DOHH2 (cell line): ENCODE measurements around the gene CD247.
A peak's percentile ranks its signal among the peaks of the same experiment; 100 is the strongest.

Experiments used
- H3F3A ChIP-seq: fragments of 200-600 bp; sonication (generic), shearing (Covaris generic); 2 replicates; pipeline ENCODE4 v1.6.0; 2016; ENCODE audit warnings: antibody characterized with exemption, mild to moderate bottlenecking; ENCODE audit not compliant: control insufficient read depth, insufficient read depth
- H3K27ac ChIP-seq: fragments of 200-600 bp; sonication (generic); 2 replicates; pipeline ENCODE4 v1.5.1; 2014; ENCODE audit warnings: low read depth, mild to moderate bottlenecking, low read length, moderate library complexity
- H3K27me3 ChIP-seq: fragments of 200-600 bp; sonication (generic); 2 replicates; pipeline ENCODE4 v1.6.1; 2014; ENCODE audit warnings: mild to moderate bottlenecking, low read length, mixed read lengths; ENCODE audit not compliant: control insufficient read depth
- H3K36me3 ChIP-seq: fragments of 200-600 bp; sonication (generic); 2 replicates; pipeline ENCODE4 v1.6.1; 2014; ENCODE audit warnings: mild to moderate bottlenecking, low read length, moderate library complexity, mixed read lengths; ENCODE audit not compliant: control insufficient read depth
- H3K4me1 ChIP-seq: fragments of 200-600 bp; sonication (generic); 2 replicates; pipeline ENCODE4 v1.6.1; 2014; ENCODE audit warnings: mild to moderate bottlenecking, low read length, mixed read lengths; ENCODE audit not compliant: control insufficient read depth
- H3K4me2 ChIP-seq: fragments of 200-600 bp; sonication (generic); 2 replicates; pipeline ENCODE4 v1.6.0; 2014; ENCODE audit warnings: mild to moderate bottlenecking, low read length, moderate library complexity
- H3K4me3 ChIP-seq: fragments of 200-600 bp; sonication (generic); 2 replicates; pipeline ENCODE4 v1.5.1; 2014; ENCODE audit warnings: mild to moderate bottlenecking, low read length, mixed read lengths
- H3K79me2 ChIP-seq: fragments of 200-600 bp; sonication (generic); 2 replicates; pipeline ENCODE4 v1.6.1; 2014; ENCODE audit warnings: mild to moderate bottlenecking, low read length, mixed read lengths; ENCODE audit not compliant: control insufficient read depth
- H3K9me2 ChIP-seq: fragments of 200-600 bp; sonication (generic); replicated peaks from 2 replicates; pipeline ENCODE4 v1.6.1; 2014; ENCODE audit warnings: mild to moderate bottlenecking, low read length, mixed read lengths; ENCODE audit not compliant: control insufficient read depth
- H3K9me3 ChIP-seq: fragments of 200-600 bp; sonication (generic); 2 replicates; pipeline ENCODE4 v1.6.1; 2014; ENCODE audit warnings: antibody characterized with exemption, low read length, mixed read lengths; ENCODE audit not compliant: control insufficient read depth, insufficient read depth
- H4K20me1 ChIP-seq: fragments of 200-600 bp; sonication (generic); 2 replicates; pipeline ENCODE4 v1.6.0; 2014; ENCODE audit warnings: low read depth, mild to moderate bottlenecking, antibody characterized with exemption, low read length, moderate library complexity; ENCODE audit not compliant: control insufficient read depth, insufficient read depth
- EZH2phosphoT487 ChIP-seq: fragments of 200-600 bp; sonication (generic); IDR thresholded peaks from 2 replicates; pipeline ENCODE4 v1.6.1; 2017; ENCODE audit warnings: borderline replicate concordance, mild to moderate bottlenecking, antibody characterized with exemption, low read length, moderate library complexity, mixed read lengths
- TF ChIP-seq, protein P1 (sequence below): fragments of 200-600 bp; sonication (generic); IDR thresholded peaks from one replicate; pipeline ENCODE4 v1.5.1; 2014; ENCODE audit warnings: antibody characterized with exemption, mild to moderate bottlenecking, low read depth, low read length; ENCODE audit not compliant: poor library complexity, severe bottlenecking

CD247 gene

DNA sequence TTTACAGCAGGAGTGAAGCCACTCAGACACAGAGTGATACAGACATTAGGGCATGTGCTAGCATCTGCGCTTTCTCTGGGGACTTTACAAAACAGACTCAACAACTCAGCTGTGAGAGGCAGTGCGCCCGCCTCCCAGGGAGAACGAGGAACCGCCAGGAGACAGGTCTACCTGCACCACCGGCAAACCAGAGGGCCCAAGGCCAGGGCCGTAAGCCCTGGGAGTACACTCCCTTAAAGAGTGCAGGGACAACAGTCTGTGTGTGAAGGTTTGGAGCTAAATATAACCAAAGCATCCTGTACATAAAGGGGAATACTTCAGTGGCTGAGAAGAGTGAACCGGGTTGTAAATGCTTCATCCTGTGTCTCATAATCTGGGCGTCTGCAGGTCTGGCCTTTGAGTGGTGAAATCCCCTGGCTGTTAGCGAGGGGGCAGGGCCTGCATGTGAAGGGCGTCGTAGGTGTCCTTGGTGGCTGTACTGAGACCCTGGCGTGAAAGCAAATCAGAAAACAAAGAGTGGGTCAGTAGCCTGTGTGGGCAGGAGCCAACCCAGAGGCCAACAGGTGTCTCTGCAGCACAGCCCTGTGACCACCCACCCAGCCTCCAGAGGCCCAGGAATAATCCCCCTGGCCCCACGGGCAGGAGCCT is 86.9 kb downstream of the CD247 start:
- no peak for TF ChIP-seq EZH2phosphoT487
- TF ChIP-seq, protein P1, sequence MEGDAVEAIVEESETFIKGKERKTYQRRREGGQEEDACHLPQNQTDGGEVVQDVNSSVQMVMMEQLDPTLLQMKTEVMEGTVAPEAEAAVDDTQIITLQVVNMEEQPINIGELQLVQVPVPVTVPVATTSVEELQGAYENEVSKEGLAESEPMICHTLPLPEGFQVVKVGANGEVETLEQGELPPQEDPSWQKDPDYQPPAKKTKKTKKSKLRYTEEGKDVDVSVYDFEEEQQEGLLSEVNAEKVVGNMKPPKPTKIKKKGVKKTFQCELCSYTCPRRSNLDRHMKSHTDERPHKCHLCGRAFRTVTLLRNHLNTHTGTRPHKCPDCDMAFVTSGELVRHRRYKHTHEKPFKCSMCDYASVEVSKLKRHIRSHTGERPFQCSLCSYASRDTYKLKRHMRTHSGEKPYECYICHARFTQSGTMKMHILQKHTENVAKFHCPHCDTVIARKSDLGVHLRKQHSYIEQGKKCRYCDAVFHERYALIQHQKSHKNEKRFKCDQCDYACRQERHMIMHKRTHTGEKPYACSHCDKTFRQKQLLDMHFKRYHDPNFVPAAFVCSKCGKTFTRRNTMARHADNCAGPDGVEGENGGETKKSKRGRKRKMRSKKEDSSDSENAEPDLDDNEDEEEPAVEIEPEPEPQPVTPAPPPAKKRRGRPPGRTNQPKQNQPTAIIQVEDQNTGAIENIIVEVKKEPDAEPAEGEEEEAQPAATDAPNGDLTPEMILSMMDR, result no peak
- H3K27ac ChIP-seq, result peak overlapping the region; percentile 95
- peaks cover 73% of the 10 kb centered on the region for H3K4me1 ChIP-seq
- peaks cover 37% of the 10 kb centered on the region for H3F3A ChIP-seq
- no peaks in the 10 kb centered on the region for H3K9me2 ChIP-seq
- H3K27me3 ChIP-seq, result no peaks in the 10 kb centered on the region
- no peaks in the 10 kb centered on the region for H3K79me2 ChIP-seq
- no peaks in the 10 kb centered on the region for H4K20me1 ChIP-seq
- peaks cover 10% of the 10 kb centered on the region for H3K36me3 ChIP-seq
- peak overlapping the region; percentile 71 for H3K4me3 ChIP-seq
- peak overlapping the region; percentile 99 for H3K4me2 ChIP-seq
- no peaks in the 10 kb centered on the region for H3K9me3 ChIP-seq

DNA sequence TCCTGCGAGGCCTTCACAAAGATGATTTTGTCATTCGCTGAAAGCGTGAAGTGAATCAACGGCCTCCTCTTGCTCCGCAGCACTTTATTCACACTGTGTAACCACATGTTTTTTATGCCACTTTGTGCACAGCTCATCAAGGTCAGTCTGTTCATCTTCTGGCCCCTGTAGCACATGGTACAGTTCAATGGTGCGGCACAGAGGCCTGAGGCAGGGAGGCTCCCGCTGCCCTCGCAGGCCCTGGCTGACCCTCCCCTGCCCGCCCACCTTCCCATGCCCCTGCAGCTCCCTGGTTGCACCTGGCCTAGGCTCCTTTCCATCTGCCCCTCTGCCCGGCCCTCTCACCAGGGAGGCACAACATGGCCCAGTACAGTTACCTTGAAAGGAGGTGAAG is 87.5 kb downstream of the CD247 start:
- Histone ChIP-seq H3F3A (peaks cover 41% of the 10 kb centered on the region), H3K79me2 (no peaks in the 10 kb centered on the region), H3K27me3 (no peaks in the 10 kb centered on the region), H3K4me2 (peak overlapping the region; percentile 99), H3K4me1 (peaks cover 75% of the 10 kb centered on the region), H3K9me2 (no peaks in the 10 kb centered on the region), H4K20me1 (no peaks in the 10 kb centered on the region), H3K27ac (peak overlapping the region; percentile 95), H3K4me3 (peak overlapping the region; percentile 71), H3K36me3 (peaks cover 10% of the 10 kb centered on the region), H3K9me3 (no peaks in the 10 kb centered on the region)
- TF ChIP-seq EZH2phosphoT487, result no peak
- TF ChIP-seq, protein P1, result no peak

DNA sequence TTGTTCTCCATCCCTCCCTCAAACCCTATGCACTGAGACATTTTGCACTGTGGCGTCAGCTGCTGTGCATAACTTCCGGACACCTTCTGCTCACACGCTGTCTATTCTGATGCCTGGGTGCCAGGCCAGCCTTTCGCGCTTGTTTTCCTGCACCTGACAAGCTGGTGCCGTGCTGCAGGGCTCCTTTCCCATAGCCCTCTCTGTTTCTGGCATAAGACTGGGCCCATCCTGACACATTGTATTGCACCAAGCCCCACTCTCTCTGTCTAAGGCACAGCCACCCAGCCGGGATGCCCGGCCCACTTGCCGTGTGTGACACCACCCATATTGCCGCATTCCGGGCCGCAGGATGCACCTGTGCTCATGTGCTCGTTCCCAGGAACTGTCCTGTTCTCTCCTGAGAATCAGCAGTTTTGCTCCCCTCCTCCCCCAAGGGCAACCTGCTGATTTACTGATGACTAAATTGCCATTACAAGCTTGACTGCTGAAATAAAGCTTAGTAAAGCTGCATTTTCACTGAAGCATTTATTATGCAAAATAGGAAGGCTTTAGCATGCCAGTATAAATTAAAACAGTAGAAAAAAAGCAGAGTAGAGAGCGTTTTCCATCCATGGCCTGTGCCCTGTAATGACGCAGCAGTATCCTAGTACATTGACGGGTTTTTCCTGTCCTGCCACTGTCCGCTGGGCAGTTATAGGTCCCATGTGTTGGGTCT is 88.0 kb downstream of the CD247 start:
- Histone ChIP-seq H4K20me1 (no peaks in the 10 kb centered on the region), H3K4me2 (peak overlapping the region; percentile 99), H3K9me2 (no peaks in the 10 kb centered on the region), H3K79me2 (no peaks in the 10 kb centered on the region), H3K4me1 (peaks cover 76% of the 10 kb centered on the region), H3K27me3 (no peaks in the 10 kb centered on the region), H3K4me3 (peak overlapping the region; percentile 71), H3K9me3 (no peaks in the 10 kb centered on the region), H3K27ac (peak overlapping the region; percentile 95), H3K36me3 (peaks cover 10% of the 10 kb centered on the region), H3F3A (peaks cover 41% of the 10 kb centered on the region)
- TF ChIP-seq EZH2phosphoT487, result no peak
- TF ChIP-seq, protein P1, result no peak
